ENCODE data around the gene HELZ2. TPM values are rescaled to one million over a fixed set of nuclear protein-coding genes. Genes with fewer than 3 reads are reported as not detected.

HELZ2 gene
- total and polyA plus RNA-seq, 8 donors, result 14.0 to 53.3 (median 22.2) TPM

DNA sequence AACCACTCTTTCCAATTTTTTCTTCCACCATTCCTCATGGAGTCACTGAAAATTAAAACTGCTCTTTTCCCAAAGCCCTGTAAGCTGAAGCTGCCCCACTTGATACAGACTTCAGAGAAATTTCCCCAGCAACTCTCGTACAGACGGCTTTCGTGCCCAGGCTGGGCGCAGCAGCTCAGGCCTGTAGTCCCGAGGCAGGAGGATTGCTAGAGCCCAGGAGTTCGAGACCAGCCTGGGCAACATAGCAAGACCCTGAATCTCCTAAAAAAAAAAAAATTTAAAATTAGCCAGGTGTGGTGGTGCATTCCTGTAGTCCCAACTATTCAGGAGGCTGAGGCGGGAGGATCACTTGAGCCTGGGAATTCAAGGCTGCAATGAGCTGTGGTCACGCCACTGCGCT, 46.9 kb downstream of the HELZ2 start:
- Histone ChIP-seq H3K36me3 (peaks cover 0 to 16% of the 10 kb centered on the region in 2 donors), H3K27me3 (peaks cover 0 to 13% of the 10 kb centered on the region in 2 donors), H3K27ac (no peak overlapping the region), H3K9me3 (peaks cover 0 to 9% of the 10 kb centered on the region in 2 donors), H3K4me3 (no peak overlapping the region), H3K4me1 (peaks cover 4 to 15% of the 10 kb centered on the region in 2 donors)
- peak in 1 of 4 donors; percentile 34 for DNase-seq
- no peak for ATAC-seq
- intact Hi-C loops (cut with DNase I), result no loop called here
- TF ChIP-seq, protein P1, sequence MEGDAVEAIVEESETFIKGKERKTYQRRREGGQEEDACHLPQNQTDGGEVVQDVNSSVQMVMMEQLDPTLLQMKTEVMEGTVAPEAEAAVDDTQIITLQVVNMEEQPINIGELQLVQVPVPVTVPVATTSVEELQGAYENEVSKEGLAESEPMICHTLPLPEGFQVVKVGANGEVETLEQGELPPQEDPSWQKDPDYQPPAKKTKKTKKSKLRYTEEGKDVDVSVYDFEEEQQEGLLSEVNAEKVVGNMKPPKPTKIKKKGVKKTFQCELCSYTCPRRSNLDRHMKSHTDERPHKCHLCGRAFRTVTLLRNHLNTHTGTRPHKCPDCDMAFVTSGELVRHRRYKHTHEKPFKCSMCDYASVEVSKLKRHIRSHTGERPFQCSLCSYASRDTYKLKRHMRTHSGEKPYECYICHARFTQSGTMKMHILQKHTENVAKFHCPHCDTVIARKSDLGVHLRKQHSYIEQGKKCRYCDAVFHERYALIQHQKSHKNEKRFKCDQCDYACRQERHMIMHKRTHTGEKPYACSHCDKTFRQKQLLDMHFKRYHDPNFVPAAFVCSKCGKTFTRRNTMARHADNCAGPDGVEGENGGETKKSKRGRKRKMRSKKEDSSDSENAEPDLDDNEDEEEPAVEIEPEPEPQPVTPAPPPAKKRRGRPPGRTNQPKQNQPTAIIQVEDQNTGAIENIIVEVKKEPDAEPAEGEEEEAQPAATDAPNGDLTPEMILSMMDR (IDR thresholded peaks at IDR 0.05), result no peak

DNA sequence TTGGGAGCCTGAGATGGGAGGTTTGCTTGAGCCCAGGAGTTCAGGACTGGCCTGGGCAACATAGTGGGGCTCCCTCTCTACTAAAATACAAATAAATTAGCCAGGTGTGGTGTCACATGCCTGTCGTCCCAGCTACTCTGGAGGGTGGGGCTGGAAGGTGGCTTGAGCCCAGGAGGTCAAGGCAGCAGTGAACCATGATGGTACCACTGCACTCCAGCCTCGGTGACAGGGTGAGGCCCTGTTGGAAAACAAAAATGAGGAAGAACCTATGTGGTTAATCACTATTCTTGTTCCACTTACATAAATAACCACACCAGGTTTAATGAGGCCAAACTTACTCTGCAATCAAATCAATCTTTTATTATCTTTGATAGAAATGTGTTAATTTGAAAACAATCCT, 48.1 kb downstream of the HELZ2 start:
- Histone ChIP-seq H3K4me3 (no peak overlapping the region), H3K27me3 (peaks cover 0 to 13% of the 10 kb centered on the region in 2 donors), H3K27ac (no peak overlapping the region), H3K9me3 (peaks cover 0 to 9% of the 10 kb centered on the region in 2 donors), H3K4me1 (peaks cover 11 to 27% of the 10 kb centered on the region in 2 donors), H3K36me3 (peaks cover 0 to 19% of the 10 kb centered on the region in 2 donors)
- DNase-seq (no peak), ATAC-seq (no peak)
- TF ChIP-seq, protein P1 (IDR thresholded peaks at IDR 0.05), result no peak
- intact Hi-C loops (cut with DNase I), result no loop called here

DNA sequence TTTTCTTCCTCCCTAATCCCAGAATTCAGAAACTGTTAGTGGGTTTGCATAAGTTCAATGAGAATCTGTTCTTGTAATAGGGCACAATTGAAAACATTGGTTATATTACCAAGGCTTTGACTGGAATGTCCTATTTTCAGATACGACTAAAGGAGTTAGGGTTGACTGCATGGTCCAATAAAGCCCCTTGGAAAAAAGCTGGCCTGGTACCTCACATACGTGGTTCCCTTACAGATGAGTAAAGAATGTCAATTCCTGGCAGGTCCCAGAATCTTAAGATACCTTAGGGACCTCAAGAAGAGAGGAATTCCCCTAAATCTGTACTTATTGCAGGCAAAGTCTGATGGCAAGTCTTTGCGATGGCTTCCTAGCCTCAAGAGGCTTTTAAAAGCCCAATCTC, 48.9 kb downstream of the HELZ2 start:
- H3K4me1 ChIP-seq, result peaks cover 11 to 28% of the 10 kb centered on the region in 2 donors
- peaks cover 0 to 9% of the 10 kb centered on the region in 2 donors for H3K9me3 ChIP-seq
- peaks cover 0 to 19% of the 10 kb centered on the region in 2 donors for H3K36me3 ChIP-seq
- H3K27ac ChIP-seq, result no peak overlapping the region
- no peak overlapping the region for H3K4me3 ChIP-seq
- TF ChIP-seq, protein P1 (IDR thresholded peaks at IDR 0.05), result no peak
- DNase-seq (no peak), ATAC-seq (no peak)
- intact Hi-C loops (cut with DNase I), result no loop called here
- peaks cover 0 to 5% of the 10 kb centered on the region in 2 donors for H3K27me3 ChIP-seq

Other genes starting within 250 kb of the HELZ2 start
- not detected for gene CHRNA4, start 212.9 kb downstream of the HELZ2 start, total RNA-seq
- gene CHRNA4, start 212.9 kb downstream of the HELZ2 start, polyA plus RNA-seq (ENCODE audit: insufficient read length in 6 of 6), result 1 to 10 TPM in 3 of 6 donors, under 1 TPM in 3; 0.16 to 1.3 (median 1.00) TPM
- gene KCNQ2, start 101.6 kb downstream of the HELZ2 start, total RNA-seq, result not detected
- gene KCNQ2, start 101.6 kb downstream of the HELZ2 start, polyA plus RNA-seq (ENCODE audit: insufficient read length in 6 of 6), result 10 to 100 TPM in 4 of 6 donors, 1 to 10 TPM in 2; 8.4 to 19.1 (median 14.1) TPM
- under 1 TPM; 0.47 to 0.50 TPM for gene EEF1A2, start 75.2 kb downstream of the HELZ2 start, total RNA-seq
- under 1 TPM; 0.27 to 0.62 (median 0.31) TPM for gene EEF1A2, start 75.2 kb downstream of the HELZ2 start, polyA plus RNA-seq (ENCODE audit: insufficient read length in 6 of 6)
- 100 to 1,000 TPM; 233 to 662 TPM for gene PPDPF, start 53.5 kb downstream of the HELZ2 start, total RNA-seq
- gene PPDPF, start 53.5 kb downstream of the HELZ2 start, polyA plus RNA-seq (ENCODE audit: insufficient read length in 6 of 6), result 100 to 1,000 TPM; 155 to 417 (median 277) TPM
- gene PTK6, start 36.9 kb downstream of the HELZ2 start, total RNA-seq, result 1 to 10 TPM; 4.5 to 7.3 TPM
- under 1 TPM; 0.53 to 0.75 (median 0.72) TPM for gene PTK6, start 36.9 kb downstream of the HELZ2 start, polyA plus RNA-seq (ENCODE audit: insufficient read length in 6 of 6)
- gene SRMS, start 26.5 kb downstream of the HELZ2 start, total RNA-seq, result not detected
- gene SRMS, start 26.5 kb downstream of the HELZ2 start, polyA plus RNA-seq (ENCODE audit: insufficient read length in 6 of 6), result under 1 TPM in 5 of 6 donors, not detected in 1; 0.08 to 0.27 (median 0.18) TPM
- under 1 TPM; 0.23 to 0.60 TPM for gene FNDC11, start 20.1 kb downstream of the HELZ2 start, total RNA-seq
- under 1 TPM; 0.52 to 0.84 (median 0.71) TPM for gene FNDC11, start 20.1 kb downstream of the HELZ2 start, polyA plus RNA-seq (ENCODE audit: insufficient read length in 6 of 6)
- 1 to 10 TPM; 8.1 to 9.8 TPM for gene GMEB2, start 52.9 kb upstream of the HELZ2 start, total RNA-seq
- 10 to 100 TPM in 4 of 6 donors, 1 to 10 TPM in 2; 8.2 to 12.4 (median 10.7) TPM for gene GMEB2, start 52.9 kb upstream of the HELZ2 start, polyA plus RNA-seq (ENCODE audit: insufficient read length in 6 of 6)
- 10 to 100 TPM; 12.6 to 13.1 TPM for gene STMN3, start 79.2 kb upstream of the HELZ2 start, total RNA-seq
- 10 to 100 TPM; 29.1 to 47.0 (median 37.0) TPM for gene STMN3, start 79.2 kb upstream of the HELZ2 start, polyA plus RNA-seq (ENCODE audit: insufficient read length in 6 of 6)
- gene RTEL1, start 84.1 kb upstream of the HELZ2 start, total RNA-seq, result 10 to 100 TPM; 22.3 to 38.8 TPM
- gene RTEL1, start 84.1 kb upstream of the HELZ2 start, polyA plus RNA-seq (ENCODE audit: insufficient read length in 6 of 6), result 10 to 100 TPM; 19.6 to 28.7 (median 21.6) TPM
- gene TNFRSF6B, start 122.4 kb upstream of the HELZ2 start, total RNA-seq, result 10 to 100 TPM in 1 of 2 donors, 1 to 10 TPM in 1; 3.6 to 17.6 TPM
- 1 to 10 TPM; 1.6 to 3.5 (median 2.2) TPM for gene TNFRSF6B, start 122.4 kb upstream of the HELZ2 start, polyA plus RNA-seq (ENCODE audit: insufficient read length in 6 of 6)
- gene ARFRP1, start 133.7 kb upstream of the HELZ2 start, total RNA-seq, result 10 to 100 TPM; 38.2 to 46.9 TPM
- 10 to 100 TPM; 29.1 to 34.9 (median 31.9) TPM for gene ARFRP1, start 133.7 kb upstream of the HELZ2 start, polyA plus RNA-seq (ENCODE audit: insufficient read length in 6 of 6)
- gene ZGPAT, start 133.8 kb upstream of the HELZ2 start, total RNA-seq, result 10 to 100 TPM; 26.2 to 28.8 TPM
- 10 to 100 TPM; 13.7 to 22.7 (median 18.1) TPM for gene ZGPAT, start 133.8 kb upstream of the HELZ2 start, polyA plus RNA-seq (ENCODE audit: insufficient read length in 6 of 6)
- gene LIME1, start 162.4 kb upstream of the HELZ2 start, total RNA-seq, result 1 to 10 TPM; 7.1 to 7.2 TPM
- gene LIME1, start 162.4 kb upstream of the HELZ2 start, polyA plus RNA-seq (ENCODE audit: insufficient read length in 6 of 6), result 10 to 100 TPM in 1 of 6 donors, 1 to 10 TPM in 5; 3.0 to 10.8 (median 5.4) TPM
- 10 to 100 TPM; 61.1 to 66.8 TPM for gene SLC2A4RG, start 165.5 kb upstream of the HELZ2 start, total RNA-seq
- 100 to 1,000 TPM in 4 of 6 donors, 10 to 100 TPM in 2; 70.5 to 166 (median 105) TPM for gene SLC2A4RG, start 165.5 kb upstream of the HELZ2 start, polyA plus RNA-seq (ENCODE audit: insufficient read length in 6 of 6)

Data from left lung (tissue), 10 donors.